ENCODE data around the gene MAPRE3. TPM values are rescaled to one million over a fixed set of nuclear protein-coding genes. Genes with fewer than 3 reads are reported as not detected.

The MAPRE3 gene
- total and polyA plus RNA-seq, 9 of the 15 experiments (the other 6 are each of a cell fraction or from before 2014, with no cell fraction given) = 0.70 to 43.2 (median 12.6) TPM

DNA sequence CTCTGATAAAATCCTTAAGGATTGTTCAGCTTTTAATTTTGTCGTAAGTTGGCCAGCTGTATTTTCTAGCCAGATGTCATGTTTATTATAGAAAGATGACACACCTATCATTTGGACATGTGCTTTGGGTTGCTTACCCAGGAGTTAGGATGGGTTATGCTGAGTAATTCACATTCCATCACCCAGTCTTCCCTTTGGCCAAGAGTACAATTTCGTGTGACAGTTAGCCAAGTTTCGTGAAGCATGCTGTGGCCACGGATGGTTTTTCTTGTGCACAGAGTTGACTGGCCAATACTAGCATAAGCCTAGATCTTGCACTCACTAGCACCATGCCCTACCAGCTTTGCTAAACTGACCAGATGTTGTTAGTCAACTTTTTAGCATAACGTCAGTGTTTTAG, 5.8 kb downstream of the MAPRE3 start:
- H3K4me3 ChIP-seq = no peak overlapping the region
- no peak for TF ChIP-seq LCOR (CRISPR knock-in tag; IDR thresholded peaks at IDR 0.05)
- TF ChIP-seq, protein P1, sequence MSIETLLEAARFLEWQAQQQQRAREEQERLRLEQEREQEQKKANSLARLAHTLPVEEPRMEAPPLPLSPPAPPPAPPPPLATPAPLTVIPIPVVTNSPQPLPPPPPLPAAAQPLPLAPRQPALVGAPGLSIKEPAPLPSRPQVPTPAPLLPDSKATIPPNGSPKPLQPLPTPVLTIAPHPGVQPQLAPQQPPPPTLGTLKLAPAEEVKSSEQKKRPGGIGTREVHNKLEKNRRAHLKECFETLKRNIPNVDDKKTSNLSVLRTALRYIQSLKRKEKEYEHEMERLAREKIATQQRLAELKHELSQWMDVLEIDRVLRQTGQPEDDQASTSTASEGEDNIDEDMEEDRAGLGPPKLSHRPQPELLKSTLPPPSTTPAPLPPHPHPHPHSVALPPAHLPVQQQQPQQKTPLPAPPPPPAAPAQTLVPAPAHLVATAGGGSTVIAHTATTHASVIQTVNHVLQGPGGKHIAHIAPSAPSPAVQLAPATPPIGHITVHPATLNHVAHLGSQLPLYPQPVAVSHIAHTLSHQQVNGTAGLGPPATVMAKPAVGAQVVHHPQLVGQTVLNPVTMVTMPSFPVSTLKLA (conservative IDR thresholded peaks at IDR 0.05) = 0 out of 4 replicates have a peak, but pooled peaks of 1 of the 2 experiments have one; percentile 20
- TF ChIP-seq TSC22D4 (tag; IDR thresholded peaks at IDR 0.05) = no peak
- no peak for TF ChIP-seq ZNF224 (CRISPR knock-in tag; IDR thresholded peaks at IDR 0.05)
- TF ChIP-seq STAT5A (IDR thresholded peaks at IDR 0.05; ENCODE audit: borderline replicate concordance, low read length) = no peak
- peak overlapping the region; percentile 86; the same call in 1 of the 2 replicates for H3K4me2 ChIP-seq (ENCODE audit: insufficient read depth, low read length)
- H3K27me3 ChIP-seq (ENCODE audit: control insufficient read depth in 2 of 2, insufficient read depth in 2 of 2, low read length in 2 of 2) = no peaks in the 10 kb centered on the region
- FAIRE-seq (no peak), ATAC-seq (no peak), DNase-seq (ENCODE audit: extremely low read depth in 1 of 4, low spot score in 3 of 4) (no peak)
- CTCF ChIA-PET (ENCODE audit: low intra/inter-chr PET ratio) = no interaction called here
- peaks cover 98% of the 10 kb centered on the region for H3K79me2 ChIP-seq (ENCODE audit: control insufficient read depth, insufficient read depth, low read length)
- H3K9me3 ChIP-seq (replicated peaks; ENCODE audit: control insufficient read depth, insufficient read depth, low read depth, low read length) = no peaks in the 10 kb centered on the region
- BruUV-seq (replicated peaks) = no TSS peak
- H3K9ac ChIP-seq (ENCODE audit: insufficient read depth in 1 of 2, low read depth in 2 of 2, low read length in 2 of 2) = no peak overlapping the region
- POLR2A ChIA-PET = interaction anchor here (0.6 to 1.6 kb wide), 3 partner anchors 28 to 329 kb away, joined by 4 read pairs; no protein-coding TSS in a partner anchor
- in situ Hi-C loops (cut with MboI) = no loop called here
- intact Hi-C loops (cut with micrococcal nuclease) = no loop called here
- no peak overlapping the region for H3K27ac ChIP-seq (ENCODE audit: extremely low read depth, low read depth, low read length)
- peaks cover 20% of the 10 kb centered on the region for H4K20me1 ChIP-seq (replicated peaks; ENCODE audit: control insufficient read depth, insufficient read depth, low read length)
- H3K4me1 ChIP-seq (replicated peaks in 1 of 2; ENCODE audit: control insufficient read depth in 2 of 2, insufficient read depth in 2 of 2, low read length in 2 of 2) = peaks cover 34 to 70% of the 10 kb centered on the region in 2 experiments
- H3K9me1 ChIP-seq (ENCODE audit: control insufficient read depth, insufficient read depth, low read length) = no peaks in the 10 kb centered on the region
- H2AFZ ChIP-seq (ENCODE audit: low read depth, low read length) = no peak overlapping the region
- peaks cover 5% of the 10 kb centered on the region; the same call in 1 of the 3 replicates for H3K36me3 ChIP-seq (ENCODE audit: control insufficient read depth, insufficient read depth, low read length)
- 53% methylated on average over 5 of the region's 5 CpGs for WGBS (ENCODE audit: insufficient coverage, low coverage, missing lambda C conversion rate)

Measured in K562 (cell line).